ENCODE results near the gene MYO5B.

The MYO5B gene

DNA sequence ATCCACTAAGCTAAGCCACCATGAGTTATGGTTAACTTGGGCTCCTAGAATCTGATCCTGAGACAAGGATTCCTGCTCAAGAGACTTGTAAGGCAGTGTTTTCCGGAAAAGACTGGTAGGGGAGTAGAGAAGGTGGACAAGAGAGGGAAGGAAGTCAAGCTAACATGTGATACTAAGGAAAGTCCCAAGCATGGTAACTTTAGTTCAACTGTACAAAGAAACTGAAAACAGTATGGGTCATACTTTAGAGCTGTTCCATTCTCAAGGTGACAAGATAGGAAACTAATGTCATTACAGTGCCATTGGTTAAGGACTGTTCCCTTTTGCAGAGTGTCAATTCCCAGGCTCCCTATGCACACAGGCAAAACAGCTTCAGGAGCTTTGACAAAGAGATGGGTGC is 5.8 kb downstream of the MYO5B start:
- in situ Hi-C loops (cut with MboI; ENCODE audit: low sequenced_read_pairs) = no loop called here

DNA sequence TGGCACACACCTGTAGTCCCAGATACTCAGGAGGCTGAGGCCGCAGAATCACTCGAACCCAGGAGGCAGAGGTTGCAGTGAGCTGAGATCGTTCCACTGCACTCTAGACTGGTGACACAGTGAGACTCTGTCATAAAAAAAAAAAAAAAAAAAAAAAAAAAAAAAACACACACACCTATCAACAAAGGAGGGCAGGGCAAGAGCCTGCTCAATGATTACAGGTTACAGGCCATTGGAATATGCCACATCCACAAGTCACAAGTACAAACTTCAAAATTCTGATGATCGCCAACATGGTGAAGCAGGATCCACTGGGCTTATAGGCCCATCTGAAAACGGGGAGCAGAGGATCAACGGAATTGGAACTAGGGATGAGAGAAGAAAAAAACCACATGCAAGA is 6.3 kb downstream of the MYO5B start:
- in situ Hi-C loops (cut with MboI; ENCODE audit: low sequenced_read_pairs) = no loop called here

- in situ Hi-C loops (cut with MboI; ENCODE audit: low sequenced_read_pairs) = no loop called here
These were observed 7.3 kb downstream of the MYO5B start for GRCh38 chr18:50187659-50188058.

- in situ Hi-C loops (cut with MboI; ENCODE audit: low sequenced_read_pairs) = no loop called here
These were observed 8.6 kb downstream of the MYO5B start for GRCh38 chr18:50186385-50186784.

GRCh38 chr18:50183556-50183955 is 11.4 kb downstream of the MYO5B start:
- in situ Hi-C loops (cut with MboI; ENCODE audit: low sequenced_read_pairs) = no loop called here

DNA sequence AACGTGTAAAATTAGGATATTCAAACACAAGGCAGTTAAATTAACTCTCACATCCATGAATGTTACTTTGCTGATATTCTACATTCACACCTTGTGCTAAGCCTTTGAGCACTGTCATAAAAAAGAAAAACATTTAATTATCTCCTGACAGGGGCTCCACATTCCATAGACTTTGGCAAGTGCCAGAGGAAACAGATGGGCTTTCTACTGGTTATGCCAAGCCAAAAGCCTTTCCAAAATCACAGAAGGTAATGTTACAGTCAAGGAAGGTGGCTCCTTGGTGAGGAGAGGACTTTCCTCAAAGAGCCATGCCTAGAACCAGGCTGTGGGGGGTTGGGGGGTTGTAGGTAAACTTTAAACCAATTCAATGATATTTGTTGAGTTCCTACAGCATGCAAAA is 12.4 kb downstream of the MYO5B start:
- in situ Hi-C loops (cut with MboI; ENCODE audit: low sequenced_read_pairs) = no loop called here

- in situ Hi-C loops (cut with MboI; ENCODE audit: low sequenced_read_pairs) = no loop called here
These were observed 13.4 kb downstream of the MYO5B start for GRCh38 chr18:50181590-50181989.

GRCh38 chr18:50179465-50179864 is 15.5 kb downstream of the MYO5B start:
- in situ Hi-C loops (cut with MboI; ENCODE audit: low sequenced_read_pairs) = no loop called here

GRCh38 chr18:50177294-50177992 is 17.5 kb downstream of the MYO5B start:
- in situ Hi-C loops (cut with MboI; ENCODE audit: low sequenced_read_pairs) = no loop called here

- in situ Hi-C loops (cut with MboI; ENCODE audit: low sequenced_read_pairs) = no loop called here
These were observed 22.6 kb downstream of the MYO5B start for GRCh38 chr18:50172367-50172766.

DNA sequence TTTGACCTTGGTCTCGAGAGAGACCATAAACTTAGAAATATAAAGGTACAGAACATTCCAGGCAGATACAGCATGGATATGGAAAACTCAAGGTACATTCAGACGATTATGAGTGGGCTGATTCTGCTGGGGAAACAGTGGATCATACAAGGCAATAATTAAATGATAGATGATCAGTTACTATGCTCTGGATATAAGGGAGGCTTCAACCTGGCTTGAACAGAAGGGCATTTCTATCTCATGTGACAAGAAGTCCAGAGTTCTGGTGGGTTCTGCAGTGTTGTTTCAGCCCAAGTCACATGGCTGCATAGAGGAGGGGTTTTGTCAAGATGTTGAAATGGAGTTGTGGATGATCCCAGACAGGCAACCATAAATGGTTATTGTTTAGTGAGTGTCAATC is 23.5 kb downstream of the MYO5B start:
- in situ Hi-C loops (cut with MboI; ENCODE audit: low sequenced_read_pairs) = no loop called here

- in situ Hi-C loops (cut with MboI; ENCODE audit: low sequenced_read_pairs) = no loop called here
These were observed 24.9 kb downstream of the MYO5B start for GRCh38 chr18:50170004-50170403.

DNA sequence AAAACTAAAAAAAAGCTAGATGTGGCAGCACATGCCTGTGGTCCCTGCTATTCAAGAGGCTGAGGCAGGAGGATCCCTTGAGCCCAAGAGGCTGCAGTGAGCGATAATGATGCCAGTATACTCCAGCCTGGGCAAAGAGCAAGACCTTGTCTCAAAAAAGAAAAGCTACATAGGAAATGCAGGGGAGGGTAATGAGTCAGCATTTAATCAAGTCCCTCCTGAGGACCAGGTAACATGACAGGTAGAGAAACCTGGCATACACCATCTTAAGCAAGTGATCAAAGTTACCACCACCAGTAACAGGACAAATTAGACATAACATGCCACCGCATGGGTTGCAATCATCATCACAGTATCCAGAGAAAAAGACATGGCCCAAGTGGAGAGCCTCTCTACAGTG is 25.8 kb downstream of the MYO5B start:
- in situ Hi-C loops (cut with MboI; ENCODE audit: low sequenced_read_pairs) = no loop called here

DNA sequence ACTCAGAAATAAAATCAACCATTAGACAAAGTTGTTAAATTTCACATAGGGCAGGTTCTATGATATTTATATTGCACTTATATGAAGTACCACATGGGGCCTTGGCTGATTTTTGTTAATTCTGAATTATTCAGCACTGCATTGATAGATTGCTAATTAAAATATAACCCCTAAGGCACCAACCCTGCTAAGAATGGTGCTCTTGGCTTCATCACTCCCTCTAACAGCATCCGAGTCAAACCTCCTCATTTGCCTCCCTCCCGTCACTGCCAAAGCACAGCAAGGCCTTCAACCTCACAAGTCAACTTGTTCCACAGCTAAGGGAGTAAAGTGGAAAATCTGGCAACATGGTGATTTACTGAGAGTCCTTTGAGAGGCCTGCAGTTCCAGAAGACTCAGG is 27.0 kb downstream of the MYO5B start:
- in situ Hi-C loops (cut with MboI; ENCODE audit: low sequenced_read_pairs) = no loop called here

GRCh38 chr18:50166901-50167300 is 28.0 kb downstream of the MYO5B start:
- in situ Hi-C loops (cut with MboI; ENCODE audit: low sequenced_read_pairs) = no loop called here

- in situ Hi-C loops (cut with MboI; ENCODE audit: low sequenced_read_pairs) = no loop called here
These were observed 31.4 kb downstream of the MYO5B start for GRCh38 chr18:50163505-50163904.

DNA sequence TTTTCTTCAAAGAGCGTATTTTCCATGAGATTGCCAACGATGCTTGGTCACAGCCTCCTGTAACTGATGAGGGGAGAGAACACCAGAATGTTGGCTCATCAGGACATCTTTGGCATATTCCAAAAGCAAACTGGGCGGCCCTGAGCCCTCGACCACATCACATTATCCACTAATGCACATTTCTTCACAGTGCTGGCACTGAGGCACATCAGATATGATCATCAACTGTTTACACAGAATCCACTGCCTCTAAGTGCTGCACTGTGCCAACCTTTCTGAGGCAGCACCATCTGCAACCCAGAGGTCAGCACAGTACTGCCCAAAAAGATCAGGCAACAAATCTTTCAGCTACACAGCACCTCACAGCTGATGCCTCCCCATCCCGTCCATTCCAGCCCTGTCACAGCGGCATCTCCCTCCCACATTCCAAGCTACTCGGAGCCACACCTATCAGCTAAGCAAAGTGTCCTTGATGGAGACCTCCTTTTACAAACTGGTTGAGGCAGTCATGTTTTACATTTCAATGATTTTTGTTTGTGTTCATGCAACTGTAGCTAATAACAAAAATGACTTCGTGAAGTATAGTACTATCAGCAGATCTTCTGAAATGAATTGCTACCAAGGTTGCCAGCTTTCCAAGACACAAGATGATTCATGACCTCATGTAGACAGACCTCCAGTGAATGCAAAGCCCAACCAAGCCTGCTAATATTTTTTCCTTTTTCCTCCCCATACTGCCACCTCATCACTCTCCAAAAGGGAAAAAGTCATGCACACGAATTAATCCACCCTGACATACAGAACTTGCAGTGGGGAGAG is 32.3 kb downstream of the MYO5B start:
- in situ Hi-C loops (cut with MboI; ENCODE audit: low sequenced_read_pairs) = no loop called here

DNA sequence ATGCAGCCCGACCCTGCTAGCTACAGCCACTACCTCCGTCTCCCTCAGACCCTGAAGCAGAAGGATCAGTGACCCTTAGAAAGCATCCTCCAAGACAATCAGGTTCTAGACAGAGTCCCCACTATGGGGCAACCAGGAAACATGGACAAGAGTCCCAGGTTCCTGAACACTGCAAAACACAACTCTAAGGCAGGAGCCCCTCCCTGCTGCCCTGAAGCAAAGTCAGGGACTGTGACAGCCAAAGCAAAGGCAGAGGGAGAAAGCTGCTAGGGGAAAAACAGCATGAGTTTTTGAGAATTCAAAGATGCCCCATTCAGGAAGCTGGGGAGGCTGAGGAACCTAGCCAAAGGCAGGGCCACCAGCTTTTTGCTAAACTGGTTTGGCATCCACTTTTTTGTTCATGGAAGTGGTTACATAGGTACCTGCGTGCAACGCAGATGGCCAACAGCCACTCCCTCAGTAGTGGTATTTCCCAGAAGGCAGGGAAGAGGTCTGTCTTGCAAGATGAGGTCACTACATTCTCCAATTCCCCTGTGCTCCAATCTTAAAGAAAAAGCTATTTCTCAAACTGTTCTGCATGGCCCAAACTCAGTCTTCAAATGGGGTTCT is 33.2 kb downstream of the MYO5B start:
- in situ Hi-C loops (cut with MboI; ENCODE audit: low sequenced_read_pairs) = no loop called here

- in situ Hi-C loops (cut with MboI; ENCODE audit: low sequenced_read_pairs) = no loop called here
These were observed 35.3 kb downstream of the MYO5B start for GRCh38 chr18:50159654-50160046.

DNA sequence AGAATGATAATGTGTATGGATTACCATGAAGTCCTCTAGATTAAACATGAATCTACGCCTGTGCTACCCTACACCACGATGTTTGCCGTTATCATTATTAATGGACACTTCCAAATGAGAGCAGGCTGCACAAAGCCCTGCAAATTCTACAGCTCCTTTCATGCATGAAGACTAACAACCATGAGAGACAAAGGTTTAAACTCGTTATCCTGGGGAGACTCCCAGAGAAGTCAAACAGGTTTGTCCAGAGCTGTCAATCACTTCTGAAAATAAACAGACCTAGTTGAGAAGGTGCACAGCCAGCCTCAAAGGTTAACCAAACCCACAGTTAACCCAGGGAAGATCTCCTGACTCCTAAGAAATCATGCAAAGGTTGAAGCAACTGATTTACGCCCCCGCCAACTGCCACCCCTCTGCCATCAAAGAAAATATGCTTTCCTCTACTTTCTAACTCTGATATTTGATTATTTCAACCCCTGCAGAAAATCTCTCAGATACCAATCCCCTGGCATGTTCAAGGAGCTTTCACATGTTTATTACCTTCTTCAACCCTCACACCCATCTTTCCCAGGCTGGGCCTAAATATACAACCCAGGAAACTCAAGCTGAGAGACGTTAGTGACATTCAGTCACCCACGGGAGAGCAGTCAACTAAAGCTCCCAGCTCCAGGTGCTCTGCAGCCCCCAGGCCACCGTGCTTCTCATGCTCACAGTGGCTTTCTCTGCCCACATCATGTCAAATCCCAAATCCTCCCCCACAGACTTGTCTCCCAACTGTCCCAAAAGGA is 35.9 kb downstream of the MYO5B start:
- in situ Hi-C loops (cut with MboI; ENCODE audit: low sequenced_read_pairs) = no loop called here

GRCh38 chr18:50155406-50155805 is 39.5 kb downstream of the MYO5B start:
- in situ Hi-C loops (cut with MboI; ENCODE audit: low sequenced_read_pairs) = no loop called here
